Measurements from ENCODE around the gene KIF6. TPM values are rescaled to one million over a fixed set of nuclear protein-coding genes. Genes with fewer than 3 reads are reported as not detected.
A peak's percentile ranks its signal among the peaks of the same experiment; 100 is the strongest.

KIF6 gene
- total RNA-seq, 4 donors from 2014 or later = not detected

DNA sequence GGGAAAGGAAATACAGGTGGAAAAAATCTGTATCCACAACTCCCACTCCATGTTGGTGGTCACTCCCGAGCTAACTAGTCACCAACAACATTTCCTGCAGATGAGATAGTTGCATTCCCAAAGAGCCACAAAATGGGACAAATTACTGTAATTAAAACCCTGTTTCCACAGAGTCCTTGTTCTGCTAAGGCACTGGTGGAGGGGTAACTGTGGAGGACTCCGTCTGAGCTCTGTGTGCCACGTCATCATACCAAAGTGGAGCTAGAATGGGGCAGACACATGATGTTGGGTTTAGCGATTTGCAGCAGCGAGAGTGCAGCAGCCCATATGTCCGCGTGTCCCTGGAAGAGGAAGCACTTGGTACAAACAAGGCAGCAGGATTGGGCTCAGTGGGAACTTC is 230.2 kb downstream of the KIF6 start:
- H3K4me1 ChIP-seq = no peaks in the 10 kb centered on the region
- no peaks in the 10 kb centered on the region for H3K36me3 ChIP-seq
- no peak for TF ChIP-seq POLR2A (IDR thresholded peaks at IDR 0.05)
- TF ChIP-seq, protein P1, sequence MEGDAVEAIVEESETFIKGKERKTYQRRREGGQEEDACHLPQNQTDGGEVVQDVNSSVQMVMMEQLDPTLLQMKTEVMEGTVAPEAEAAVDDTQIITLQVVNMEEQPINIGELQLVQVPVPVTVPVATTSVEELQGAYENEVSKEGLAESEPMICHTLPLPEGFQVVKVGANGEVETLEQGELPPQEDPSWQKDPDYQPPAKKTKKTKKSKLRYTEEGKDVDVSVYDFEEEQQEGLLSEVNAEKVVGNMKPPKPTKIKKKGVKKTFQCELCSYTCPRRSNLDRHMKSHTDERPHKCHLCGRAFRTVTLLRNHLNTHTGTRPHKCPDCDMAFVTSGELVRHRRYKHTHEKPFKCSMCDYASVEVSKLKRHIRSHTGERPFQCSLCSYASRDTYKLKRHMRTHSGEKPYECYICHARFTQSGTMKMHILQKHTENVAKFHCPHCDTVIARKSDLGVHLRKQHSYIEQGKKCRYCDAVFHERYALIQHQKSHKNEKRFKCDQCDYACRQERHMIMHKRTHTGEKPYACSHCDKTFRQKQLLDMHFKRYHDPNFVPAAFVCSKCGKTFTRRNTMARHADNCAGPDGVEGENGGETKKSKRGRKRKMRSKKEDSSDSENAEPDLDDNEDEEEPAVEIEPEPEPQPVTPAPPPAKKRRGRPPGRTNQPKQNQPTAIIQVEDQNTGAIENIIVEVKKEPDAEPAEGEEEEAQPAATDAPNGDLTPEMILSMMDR (IDR thresholded peaks at IDR 0.05 in 4 of 5, conservative IDR thresholded peaks at IDR 0.05 in 1 of 5) = no peak
- H3K4me3 ChIP-seq = no peak overlapping the region
- ATAC-seq = no peak
- peaks cover 0 to 3% (median 0%) of the 10 kb centered on the region in 3 donors for H3K27me3 ChIP-seq
- no peak for DNase-seq
- H3K27ac ChIP-seq = no peak overlapping the region
- in situ Hi-C loops (cut with MboI; ENCODE audit: low sequenced_read_pairs in 4 of 4) = no loop called here
- H3K9me3 ChIP-seq = no peaks in the 10 kb centered on the region
- intact Hi-C loops (cut with DNase I; ENCODE audit: low total_unique reads) = no loop called here

DNA sequence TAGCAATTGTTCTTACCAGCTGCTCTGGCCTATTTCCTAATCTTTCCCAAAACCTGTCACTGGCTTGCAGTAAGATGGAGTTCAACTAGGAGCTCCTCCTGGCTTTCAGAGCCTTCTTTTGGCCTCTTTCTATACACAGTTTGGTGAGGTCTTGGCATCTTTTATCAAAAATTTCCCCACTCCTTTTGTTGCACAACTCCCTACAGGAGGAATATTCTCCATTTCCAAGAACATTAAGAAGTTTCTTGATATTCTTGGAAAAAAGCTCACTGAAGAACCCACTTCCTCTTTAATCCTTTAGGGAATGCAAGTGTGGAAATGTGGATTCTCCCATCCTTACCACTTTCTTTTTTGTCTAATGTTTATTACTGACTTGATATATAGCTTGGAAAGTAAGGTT is 231.4 kb downstream of the KIF6 start:
- H3K4me1 ChIP-seq = no peaks in the 10 kb centered on the region
- no peaks in the 10 kb centered on the region for H3K36me3 ChIP-seq
- no peak overlapping the region for H3K4me3 ChIP-seq
- in situ Hi-C loops (cut with MboI; ENCODE audit: low sequenced_read_pairs in 4 of 4) = no loop called here
- TF ChIP-seq, protein P1 (IDR thresholded peaks at IDR 0.05 in 4 of 5, conservative IDR thresholded peaks at IDR 0.05 in 1 of 5) = no peak
- no peak for TF ChIP-seq POLR2A (IDR thresholded peaks at IDR 0.05)
- intact Hi-C loops (cut with DNase I; ENCODE audit: low total_unique reads) = no loop called here
- H3K27me3 ChIP-seq = no peaks in the 10 kb centered on the region
- H3K27ac ChIP-seq = no peak overlapping the region
- ATAC-seq (peak in 1 of 2 donors; percentile 55), DNase-seq (peak; percentile 6 to 17)
- H3K9me3 ChIP-seq = no peaks in the 10 kb centered on the region

DNA sequence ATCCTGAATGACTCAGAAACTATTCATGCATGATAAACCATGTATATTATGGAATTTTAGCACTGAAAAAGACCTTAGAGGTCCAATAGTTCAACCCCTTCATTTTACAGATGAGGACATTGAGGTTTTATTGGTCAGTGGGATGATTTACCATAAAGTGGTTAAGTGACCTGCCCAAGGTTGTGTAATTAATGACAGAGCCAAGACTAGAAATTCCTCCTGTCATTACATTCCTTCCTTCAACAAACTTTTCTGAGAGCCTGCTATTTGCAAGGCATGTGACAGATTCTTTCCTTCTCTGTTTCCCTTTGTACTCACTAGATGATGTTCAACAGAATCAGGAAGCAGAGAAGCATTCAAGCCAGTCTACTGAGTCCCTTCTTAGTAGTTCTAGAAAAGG is 232.0 kb downstream of the KIF6 start:
- TF ChIP-seq, protein P1 (IDR thresholded peaks at IDR 0.05 in 4 of 5, conservative IDR thresholded peaks at IDR 0.05 in 1 of 5) = no peak
- TF ChIP-seq POLR2A (IDR thresholded peaks at IDR 0.05) = no peak
- Histone ChIP-seq H3K4me3 (no peak overlapping the region), H3K27ac (no peak overlapping the region), H3K4me1 (no peaks in the 10 kb centered on the region), H3K36me3 (no peaks in the 10 kb centered on the region), H3K27me3 (no peaks in the 10 kb centered on the region), H3K9me3 (no peaks in the 10 kb centered on the region)
- intact Hi-C loops (cut with DNase I; ENCODE audit: low total_unique reads) (no loop called here), in situ Hi-C loops (cut with MboI; ENCODE audit: low sequenced_read_pairs in 4 of 4) (no loop called here)
- DNase-seq = no peak
- ATAC-seq = no peak

DNA sequence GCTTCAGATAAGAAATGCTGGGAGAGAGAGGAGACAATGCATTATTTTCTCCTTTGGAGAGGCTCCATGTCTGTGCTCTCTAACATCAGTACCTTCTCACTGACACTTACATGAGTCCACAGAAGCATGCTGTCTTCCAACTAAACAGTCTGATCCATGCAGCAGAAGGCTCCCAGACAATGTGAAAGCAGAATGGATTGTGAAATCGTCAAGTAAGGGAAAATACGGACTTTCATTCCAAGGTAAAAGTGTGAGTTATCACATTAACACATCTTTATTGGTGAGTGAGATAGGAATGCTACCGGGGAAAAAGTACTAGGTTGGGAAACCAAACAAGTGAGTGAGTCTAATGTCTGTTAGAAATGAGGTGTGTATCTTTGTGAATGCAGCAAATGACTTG is 235.1 kb downstream of the KIF6 start:
- Histone ChIP-seq H3K4me3 (no peak overlapping the region), H3K4me1 (no peaks in the 10 kb centered on the region), H3K27ac (no peak overlapping the region), H3K9me3 (no peaks in the 10 kb centered on the region), H3K27me3 (no peaks in the 10 kb centered on the region), H3K36me3 (no peaks in the 10 kb centered on the region)
- DNase-seq (no peak), ATAC-seq (no peak)
- no peak for TF ChIP-seq POLR2A (IDR thresholded peaks at IDR 0.05)
- TF ChIP-seq, protein P1 (IDR thresholded peaks at IDR 0.05 in 4 of 5, conservative IDR thresholded peaks at IDR 0.05 in 1 of 5) = no peak
- in situ Hi-C loops (cut with MboI; ENCODE audit: low sequenced_read_pairs in 4 of 4) (no loop called here), intact Hi-C loops (cut with DNase I; ENCODE audit: low total_unique reads) (no loop called here)

DNA sequence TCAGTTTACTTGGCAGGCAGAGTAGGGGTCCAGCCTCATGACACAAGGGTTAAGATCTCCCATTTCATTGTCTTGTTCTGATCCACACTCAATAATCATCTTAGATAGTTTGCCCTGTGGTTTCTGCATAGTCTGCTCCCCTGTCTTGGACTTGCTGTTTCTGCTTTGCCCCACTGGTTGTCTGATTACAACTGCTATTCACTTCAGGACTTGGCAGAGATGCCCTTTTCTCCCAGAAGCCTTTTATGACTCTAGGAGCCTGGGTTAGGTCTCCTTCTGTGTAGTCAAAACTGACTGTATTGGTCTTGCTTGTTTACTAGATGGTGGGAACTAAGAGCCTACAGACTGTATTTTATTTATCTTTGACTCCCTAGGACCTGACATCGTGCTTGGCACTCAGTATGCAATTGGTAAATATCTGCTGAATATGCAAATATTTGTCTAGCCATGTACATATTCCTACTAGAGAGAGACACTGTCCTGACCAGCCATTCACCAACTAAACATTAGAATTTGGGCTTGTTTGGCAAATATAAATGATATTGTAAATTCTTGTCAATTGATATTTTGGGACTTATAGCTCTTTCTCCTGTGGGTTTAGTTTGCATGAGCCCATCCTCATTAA is 236.8 kb downstream of the KIF6 start:
- Histone ChIP-seq H3K4me3 (no peak overlapping the region), H3K9me3 (no peaks in the 10 kb centered on the region), H3K27me3 (no peaks in the 10 kb centered on the region), H3K4me1 (no peaks in the 10 kb centered on the region), H3K36me3 (no peaks in the 10 kb centered on the region), H3K27ac (no peak overlapping the region)
- DNase-seq = no peak
- TF ChIP-seq, protein P1 (IDR thresholded peaks at IDR 0.05 in 4 of 5, conservative IDR thresholded peaks at IDR 0.05 in 1 of 5) = no peak
- TF ChIP-seq POLR2A (IDR thresholded peaks at IDR 0.05) = no peak
- intact Hi-C loops (cut with DNase I; ENCODE audit: low total_unique reads) (no loop called here), in situ Hi-C loops (cut with MboI; ENCODE audit: low sequenced_read_pairs in 4 of 4) (no loop called here)
- no peak for ATAC-seq

Measured in gastrocnemius medialis (tissue), 4 donors.